Esophagus (tissue), 2 donors: ENCODE results near the gene WDR36. TPM values are rescaled to one million over a fixed set of nuclear protein-coding genes. Genes with fewer than 3 reads are reported as not detected.

Source experiments
- H3K27ac ChIP-seq, 2 donors: one replicate each; pipeline ENCODE4 v1.5.1; 2013; ENCODE audit warnings: low read depth in 2 of 2, mild to moderate bottlenecking in 2 of 2, inconsistent platforms in 1 of 2, low read length in 1 of 2, moderate library complexity in 1 of 2
- H3K27me3 ChIP-seq, 2 donors: one replicate each; pipeline ENCODE4 v1.6.1; 2013; ENCODE audit warnings: low read length in 2 of 2, control low read depth in 1 of 2, mild to moderate bottlenecking in 1 of 2; ENCODE audit not compliant: insufficient read depth in 2 of 2, control insufficient read depth in 1 of 2
- H3K36me3 ChIP-seq, 2 donors: one replicate each; pipeline ENCODE4 v1.6.1; 2013; ENCODE audit warnings: low read length in 1 of 2; ENCODE audit not compliant: control insufficient read depth in 2 of 2, insufficient read depth in 2 of 2
- H3K4me1 ChIP-seq, 2 donors: one replicate each; pipeline ENCODE4 v1.6.1; 2013; ENCODE audit warnings: low read length in 1 of 2; ENCODE audit not compliant: control insufficient read depth in 2 of 2, insufficient read depth in 2 of 2
- H3K4me3 ChIP-seq, 2 donors: one replicate each; pipeline ENCODE4 v1.5.1; 2013; ENCODE audit warnings: low read length in 2 of 2, mild to moderate bottlenecking in 2 of 2, low read depth in 1 of 2, moderate library complexity in 1 of 2
- H3K9me3 ChIP-seq, 2 donors: one replicate each; pipeline ENCODE4 v1.6.1; 2013; ENCODE audit warnings: mild to moderate bottlenecking in 2 of 2, low read depth in 1 of 2, low read length in 1 of 2, moderate library complexity in 1 of 2; ENCODE audit not compliant: control insufficient read depth in 2 of 2, insufficient read depth in 1 of 2
- WGBS, 2 donors: extraction: QIAGEN DNeasy Blood & Tissue Kit; methylation state at CpG; one replicate each; pipeline ENCODE4 v1.1.7; 2013; 5-methylcytosine and 5-hydroxymethylcytosine counted together
- polyA plus RNA-seq, 2 donors: library from polyadenylated mRNA; stranded (reverse); fragments of 200-250 nt; gene quantifications; one replicate each; pipeline ENCODE4 v1.2.3, GENCODE V29; 2013
- donor health status: healthy with polysubstance abuse.
- donor health status: Bipolar disorder and iron deficiency.

The WDR36 gene
- polyA plus RNA-seq, 2 donors = 6.1 to 6.5 TPM

GRCh38 chr5:111167551-111167950, 75.4 kb downstream of the WDR36 start:
- Histone ChIP-seq H3K4me1 (no peaks in the 10 kb centered on the region), H3K4me3 (no peak overlapping the region), H3K9me3 (no peaks in the 10 kb centered on the region), H3K36me3 (no peaks in the 10 kb centered on the region), H3K27me3 (no peaks in the 10 kb centered on the region), H3K27ac (no peak overlapping the region)
- 56 to 70% methylated on average over 2 of the region's 2 CpGs for WGBS, 2 donors

DNA sequence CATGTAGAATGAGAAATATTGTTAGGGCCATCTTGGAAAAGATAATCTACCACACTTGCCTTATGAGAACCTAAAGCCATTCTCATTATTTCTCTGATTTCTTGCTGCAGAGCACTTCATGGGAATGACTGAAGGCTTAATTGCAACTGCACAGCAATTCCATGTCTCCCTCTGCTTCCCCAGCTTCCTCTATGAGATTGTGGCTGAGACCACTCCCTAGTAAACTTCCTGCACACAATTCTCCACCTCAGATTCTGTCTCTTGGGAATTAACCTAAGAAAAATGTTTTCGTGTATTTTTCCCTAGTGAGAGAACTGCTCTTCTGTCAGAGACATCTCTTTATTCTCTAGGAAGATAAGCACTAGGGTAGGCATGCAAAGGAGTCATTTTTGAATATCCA, 76.5 kb downstream of the WDR36 start:
- H3K27me3 ChIP-seq = no peaks in the 10 kb centered on the region
- no peaks in the 10 kb centered on the region for H3K36me3 ChIP-seq
- H3K4me1 ChIP-seq = no peaks in the 10 kb centered on the region
- H3K27ac ChIP-seq = no peak overlapping the region
- no peaks in the 10 kb centered on the region for H3K9me3 ChIP-seq
- no peak overlapping the region for H3K4me3 ChIP-seq
- 0% methylated on average over 1 of the region's 1 CpG for WGBS, 2 donors

DNA sequence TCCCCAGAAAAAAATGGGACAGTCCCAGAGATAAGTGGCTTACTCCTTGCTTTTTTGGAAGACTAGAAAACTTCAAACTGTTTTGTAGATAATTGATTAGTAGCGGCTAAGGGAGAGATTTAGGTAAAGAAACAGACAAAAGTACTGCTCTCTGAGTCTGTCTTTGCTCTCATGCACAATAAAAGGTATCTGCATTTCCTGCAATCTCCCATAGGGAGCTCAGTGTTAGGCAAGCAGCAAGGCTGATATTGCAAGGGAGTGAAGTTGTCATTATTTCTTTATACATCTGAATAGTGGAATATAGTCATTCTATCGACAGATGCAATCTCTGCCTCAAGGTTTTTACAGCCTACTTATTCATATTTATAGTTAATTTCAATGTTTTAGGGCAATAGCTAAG, 77.1 kb downstream of the WDR36 start:
- Histone ChIP-seq H3K27ac (no peak overlapping the region), H3K9me3 (no peaks in the 10 kb centered on the region), H3K4me1 (no peaks in the 10 kb centered on the region), H3K4me3 (no peak overlapping the region), H3K36me3 (no peaks in the 10 kb centered on the region), H3K27me3 (no peaks in the 10 kb centered on the region)
- WGBS, 2 donors = 81 to 90% methylated on average over 2 of the region's 2 CpGs

DNA sequence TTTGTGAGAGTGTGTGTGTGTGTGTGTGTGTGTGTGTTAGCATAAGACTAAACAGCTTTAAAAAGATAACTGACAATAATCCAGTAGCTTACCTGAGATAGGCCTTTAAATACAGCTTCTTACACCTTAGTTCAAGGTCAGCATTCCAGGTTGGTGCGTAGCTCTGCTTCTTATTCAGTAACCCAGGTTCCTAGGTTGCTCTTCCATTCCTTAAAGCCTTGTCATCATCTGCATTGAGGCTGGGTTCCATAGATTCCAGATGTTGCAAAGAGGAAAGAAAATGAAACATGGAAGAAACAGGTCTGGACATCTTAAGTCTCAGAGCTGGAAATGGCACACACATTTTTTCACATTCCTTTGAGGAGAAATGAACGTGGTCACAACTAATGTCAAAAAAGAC, 78.1 kb downstream of the WDR36 start:
- H3K4me3 ChIP-seq = no peak overlapping the region
- no peak overlapping the region for H3K27ac ChIP-seq
- H3K4me1 ChIP-seq = no peaks in the 10 kb centered on the region
- no peaks in the 10 kb centered on the region for H3K9me3 ChIP-seq
- no peaks in the 10 kb centered on the region for H3K27me3 ChIP-seq
- H3K36me3 ChIP-seq = no peaks in the 10 kb centered on the region
- 76 to 81% methylated on average over 2 of the region's 2 CpGs for WGBS, 2 donors

GRCh38 chr5:111172504-111172903, 80.4 kb downstream of the WDR36 start:
- H3K9me3 ChIP-seq = no peaks in the 10 kb centered on the region
- H3K27me3 ChIP-seq = no peaks in the 10 kb centered on the region
- WGBS, 2 donors = 59 to 67% methylated on average over 3 of the region's 3 CpGs
- no peak overlapping the region for H3K27ac ChIP-seq
- H3K36me3 ChIP-seq = no peaks in the 10 kb centered on the region
- no peak overlapping the region for H3K4me3 ChIP-seq
- no peaks in the 10 kb centered on the region for H3K4me1 ChIP-seq

GRCh38 chr5:111173476-111173875, 81.3 kb downstream of the WDR36 start:
- Histone ChIP-seq H3K4me1 (no peaks in the 10 kb centered on the region), H3K9me3 (no peaks in the 10 kb centered on the region), H3K27me3 (no peaks in the 10 kb centered on the region), H3K27ac (no peak overlapping the region), H3K4me3 (no peak overlapping the region), H3K36me3 (no peaks in the 10 kb centered on the region)
- 63 to 78% methylated on average over 2 of the region's 2 CpGs for WGBS, 2 donors

Other genes with a start within 250 kb of the WDR36 start
- 1 to 10 TPM; 3.0 to 5.2 TPM for gene TSLP, start 20.6 kb upstream of the WDR36 start, polyA plus RNA-seq
- under 1 TPM; 0.39 to 0.53 TPM for gene CAMK4, start 132.0 kb downstream of the WDR36 start, polyA plus RNA-seq